ENCODE data around the gene UGGT2.
"Not testable (repeated sequence)": the region's sequence is repeated elsewhere in the genome, so short reads cannot be mapped to it uniquely, and the experiment has no call there.

UGGT2 gene

DNA sequence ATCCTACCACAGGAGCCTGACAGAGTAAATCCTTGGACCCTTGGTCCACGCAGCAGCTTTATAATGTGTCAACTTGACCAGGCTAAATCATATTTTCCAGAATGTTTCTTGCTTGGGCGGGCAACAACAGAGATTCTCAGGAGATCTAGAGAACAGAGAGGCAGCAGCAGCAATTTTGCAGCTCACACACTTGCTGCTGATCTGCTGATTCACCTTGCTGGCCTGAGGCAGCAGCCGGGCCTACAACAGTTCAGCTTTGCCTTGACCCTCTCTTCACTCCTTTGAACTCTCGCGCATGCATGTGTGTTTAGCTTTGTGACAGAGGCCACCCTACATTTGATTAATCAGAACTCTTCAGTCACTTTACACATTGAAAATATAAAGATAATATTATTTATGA is 159.3 kb downstream of the UGGT2 start:
- no peak for DNase-seq

DNA sequence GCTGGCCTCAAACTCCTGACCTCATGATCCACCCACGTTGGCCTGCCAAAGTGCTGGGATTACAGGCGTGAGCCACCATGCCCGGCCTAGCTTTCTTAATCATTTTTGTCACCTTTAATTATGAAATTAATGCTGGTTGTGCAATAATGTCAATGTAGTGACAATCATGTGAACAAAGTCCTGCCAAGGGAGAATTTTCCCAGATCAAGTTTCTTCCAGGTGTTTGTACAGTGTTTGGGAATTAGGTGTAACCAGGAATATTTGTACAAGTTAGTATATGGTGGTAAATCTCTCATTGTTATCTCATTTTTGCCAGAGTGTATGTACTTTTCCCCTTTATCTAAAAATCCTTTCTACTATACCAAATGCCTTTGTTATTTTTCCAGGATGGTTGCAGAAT is 171.1 kb downstream of the UGGT2 start:
- no peak for DNase-seq

DNA sequence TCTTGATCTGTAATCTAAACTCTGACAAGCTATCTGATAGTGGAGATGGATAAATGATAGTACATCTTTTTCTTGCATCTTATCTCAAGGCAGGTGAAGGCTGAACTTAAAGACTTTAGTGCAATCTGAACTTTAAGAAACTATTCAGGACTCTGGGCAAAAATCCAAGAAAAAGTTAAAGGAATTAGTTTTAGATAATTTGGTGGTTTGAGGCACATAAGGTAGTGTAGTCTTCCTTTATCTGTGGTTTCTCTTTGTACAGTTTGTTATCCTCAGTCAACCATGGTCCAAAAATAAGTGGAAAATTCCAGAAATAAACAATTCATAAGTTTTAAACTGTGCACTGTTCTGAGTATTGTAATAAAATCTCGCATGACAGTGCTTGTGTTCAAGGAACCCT is 172.9 kb downstream of the UGGT2 start:
- DNase-seq = no peak

DNA sequence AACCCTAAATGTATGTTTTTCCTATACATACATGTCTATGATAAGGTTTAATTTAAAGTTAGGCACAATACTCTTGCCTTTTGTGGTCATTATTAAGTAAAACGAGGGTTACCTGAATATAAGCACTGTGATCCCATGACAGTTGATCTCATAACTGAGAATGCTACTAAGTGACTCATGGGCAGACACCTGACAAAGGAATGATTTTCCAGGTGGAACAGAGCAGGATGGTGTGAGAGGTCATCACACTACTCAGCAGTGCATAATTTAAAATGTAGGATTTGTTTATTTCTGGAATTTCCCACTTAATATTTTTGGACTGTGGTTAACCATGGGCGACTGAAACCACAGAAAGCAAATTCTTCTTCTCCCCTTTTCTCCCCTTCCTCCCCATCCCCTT is 178.9 kb downstream of the UGGT2 start:
- DNase-seq = no peak

DNA sequence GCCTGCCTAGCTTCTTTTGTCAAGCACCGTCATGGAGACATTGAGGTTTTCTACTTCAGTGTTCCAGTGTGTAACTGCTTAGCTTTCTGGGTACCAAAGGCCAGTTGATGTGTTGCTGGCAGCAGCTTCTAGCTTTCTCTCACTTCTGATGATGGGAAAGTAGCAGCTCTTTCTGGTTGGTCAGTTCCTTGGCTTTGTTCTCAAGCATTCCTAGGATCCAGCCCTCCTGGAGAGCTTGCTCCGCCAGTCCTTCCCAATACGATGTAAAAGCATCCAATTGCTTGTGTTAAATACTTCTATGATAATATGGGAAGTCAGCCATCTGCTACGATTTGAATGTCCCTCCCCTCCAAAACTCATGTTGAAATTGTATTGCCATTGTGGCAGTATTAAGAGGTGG is 182.8 kb downstream of the UGGT2 start:
- no peak for DNase-seq

DNA sequence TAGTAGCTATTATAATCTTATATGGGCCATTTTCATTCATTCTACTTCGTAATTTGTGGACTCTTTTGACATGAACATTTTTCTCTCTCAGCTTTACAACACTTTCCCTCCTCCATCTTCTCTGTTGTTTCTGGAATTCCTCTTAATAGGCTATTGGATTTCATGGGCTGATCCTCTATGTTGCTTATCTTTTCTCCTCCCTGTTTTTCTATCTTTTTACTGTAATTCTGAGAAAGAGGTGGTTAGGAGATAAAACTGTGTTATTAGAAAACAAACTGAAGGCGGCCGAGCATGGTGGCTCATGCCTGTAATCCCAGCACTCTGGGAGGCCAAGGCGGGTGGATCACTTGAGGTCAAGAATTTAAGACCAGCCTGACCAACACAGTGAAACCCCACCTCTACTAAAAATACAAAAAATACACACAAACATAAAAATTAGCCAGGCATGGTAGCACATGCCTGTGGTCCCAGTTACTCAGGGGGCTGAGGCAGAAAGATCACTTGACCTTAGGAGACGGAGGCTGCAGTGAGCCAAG is 188.1 kb downstream of the UGGT2 start:
- no peak for DNase-seq

DNA sequence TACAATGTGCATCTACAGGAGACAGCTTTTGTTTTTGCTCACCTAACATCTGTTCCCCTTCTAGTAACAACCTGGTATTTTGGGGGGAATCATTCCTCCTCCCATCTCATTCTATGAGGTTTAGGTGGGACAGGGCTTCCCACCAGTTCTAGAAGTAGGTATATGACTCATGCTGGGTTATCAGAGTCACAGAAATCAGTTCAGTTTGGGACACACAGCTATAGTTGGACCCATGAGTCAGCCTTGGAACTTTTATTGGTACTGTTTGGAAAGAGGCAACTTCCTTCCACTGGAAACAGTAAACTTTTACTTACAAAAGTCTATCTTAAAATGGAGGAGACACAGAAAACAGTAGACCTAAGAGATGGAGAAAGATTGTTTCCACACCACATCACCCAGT is 190.8 kb downstream of the UGGT2 start:
- DNase-seq = no peak

DNA sequence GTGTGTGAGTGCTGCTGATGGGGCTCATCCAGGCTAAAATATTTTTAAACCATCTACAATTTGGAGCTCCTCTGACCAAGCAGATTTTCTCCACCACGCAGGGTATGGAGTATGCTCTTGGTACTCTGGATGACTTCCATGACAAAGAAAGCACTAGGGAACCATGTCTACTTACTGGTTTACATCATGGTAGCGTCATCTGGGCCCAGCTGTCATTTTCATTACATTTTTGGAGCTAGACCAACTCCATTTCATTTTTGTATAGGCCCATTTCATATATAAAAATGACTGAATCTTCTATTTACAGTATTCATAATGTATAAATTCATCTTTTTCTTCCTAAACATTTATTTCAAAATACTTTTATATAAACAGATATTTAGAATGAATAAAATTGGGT is 191.9 kb downstream of the UGGT2 start:
- no peak for DNase-seq

DNA sequence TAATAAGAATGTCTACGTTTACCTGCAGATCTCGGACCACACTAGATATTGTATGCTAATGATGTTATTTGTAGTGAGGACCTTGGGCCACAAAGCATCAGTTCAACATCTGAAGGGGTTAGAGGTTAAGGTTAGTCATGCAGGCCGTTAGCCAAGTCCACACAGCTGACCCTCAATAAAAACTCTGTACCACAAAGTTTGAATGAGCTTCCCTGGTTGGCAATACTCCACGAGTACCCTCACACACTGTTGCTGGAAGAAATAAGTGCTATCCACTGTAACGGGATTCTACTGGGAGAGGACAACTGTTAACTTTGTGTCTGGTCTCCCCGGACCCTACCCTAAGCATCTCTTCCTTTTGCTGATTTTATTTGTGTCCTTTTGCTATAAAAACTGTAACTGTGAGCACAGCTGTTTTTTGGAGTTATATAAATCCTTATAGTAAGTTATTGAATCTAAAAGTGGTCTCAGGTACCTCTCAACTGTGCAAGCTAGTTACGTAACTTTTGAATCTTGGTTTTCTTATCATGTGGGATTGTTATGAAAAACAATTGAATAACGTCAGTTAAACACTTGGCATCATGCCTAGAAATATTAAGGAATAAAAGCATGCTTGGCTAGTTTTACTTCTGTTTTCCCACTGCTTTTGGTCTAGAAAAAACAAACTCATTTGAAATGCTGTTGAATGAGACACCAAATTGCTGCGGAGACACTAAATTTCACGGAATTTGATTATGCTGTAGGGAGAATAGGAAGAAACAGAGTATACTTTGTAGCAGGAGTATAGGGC is 194.7 kb downstream of the UGGT2 start:
- no peak for DNase-seq

DNA sequence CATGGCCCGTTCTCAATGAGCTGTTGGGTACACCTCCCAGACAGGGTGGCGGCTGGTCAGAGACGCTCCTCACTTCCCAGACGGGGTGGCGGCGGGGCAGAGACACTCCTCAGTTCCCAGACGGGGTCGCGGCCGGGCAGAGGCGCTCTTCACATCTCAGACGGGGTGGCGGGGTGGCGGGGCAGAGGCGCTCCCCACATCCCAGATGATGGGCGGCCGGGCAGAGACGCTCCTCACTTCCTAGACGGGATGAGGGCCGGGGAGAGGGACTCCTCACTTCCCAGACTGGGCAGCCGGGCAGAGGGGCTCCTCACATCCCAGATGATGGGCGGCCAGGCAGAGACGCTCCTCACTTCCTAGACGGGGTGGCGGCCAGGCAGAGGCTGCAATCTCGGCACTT is 207.5 kb downstream of the UGGT2 start:
- DNase-seq = not testable (repeated sequence)

DNA sequence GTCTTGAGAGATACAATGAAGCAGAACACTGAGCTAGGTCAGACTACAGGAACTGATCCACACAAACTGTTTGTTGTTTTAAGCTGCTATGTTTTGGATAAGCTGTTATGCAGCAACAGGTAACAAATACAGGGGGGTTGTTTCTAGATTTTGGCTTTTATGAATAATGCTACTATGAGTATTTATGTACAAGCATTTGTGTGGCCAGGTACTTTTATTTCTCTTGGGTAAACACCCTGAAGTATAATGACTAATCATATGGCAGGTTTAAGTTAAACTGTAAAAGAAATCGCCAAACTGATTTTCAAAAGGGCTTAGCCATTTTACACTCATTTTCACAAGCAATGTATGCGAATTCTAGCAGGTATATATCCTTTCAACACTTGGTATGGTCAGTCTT is 210.3 kb downstream of the UGGT2 start:
- DNase-seq = no peak

DNA sequence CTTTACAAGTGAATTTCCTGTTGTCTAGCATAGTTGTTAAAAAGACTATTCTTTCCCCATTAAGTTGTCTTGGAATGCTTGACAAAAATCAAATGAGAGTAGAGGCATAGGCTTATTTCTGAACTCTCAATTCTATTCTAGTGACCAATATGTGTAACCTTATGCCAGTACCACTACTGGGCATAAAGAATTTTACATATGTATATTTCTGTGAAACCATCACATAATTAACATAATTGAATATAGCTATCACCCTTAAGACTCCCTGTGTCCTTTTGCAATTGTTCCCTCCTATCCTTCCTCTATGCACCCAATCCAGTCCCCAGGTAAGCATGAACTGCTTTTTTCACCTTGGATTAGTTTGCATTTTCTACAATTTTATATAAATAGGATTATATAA is 211.3 kb downstream of the UGGT2 start:
- no peak for DNase-seq

DNA sequence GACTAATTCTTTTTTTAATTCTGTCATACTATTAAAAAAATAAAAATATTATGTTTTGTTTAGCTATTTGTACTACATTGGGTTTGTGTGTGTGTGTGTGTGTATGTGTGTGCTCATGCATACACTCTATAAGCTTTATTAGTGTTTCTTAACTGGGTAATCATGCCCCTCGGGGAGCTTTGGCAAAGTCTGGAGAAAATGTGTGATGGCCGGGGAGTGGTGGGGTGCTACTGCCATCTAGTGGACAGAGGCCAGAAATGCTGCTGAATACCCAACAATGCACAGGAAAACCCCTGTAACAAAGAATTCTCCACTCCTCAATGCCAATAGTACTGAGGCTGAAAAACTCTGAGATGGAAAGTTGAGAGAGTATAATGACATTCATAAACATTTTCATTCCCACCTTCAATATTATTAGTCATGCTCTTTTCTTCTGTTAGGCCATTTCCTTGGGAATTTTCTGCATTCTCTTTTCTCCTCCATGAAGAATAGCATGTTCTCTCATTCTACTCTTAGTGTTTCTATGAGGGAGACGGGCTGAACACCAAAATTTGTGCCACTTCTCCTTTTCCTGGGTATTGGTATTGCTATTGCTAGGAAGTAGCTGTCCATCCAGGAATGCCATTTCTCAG is 219.0 kb downstream of the UGGT2 start:
- no peak for DNase-seq

DNA sequence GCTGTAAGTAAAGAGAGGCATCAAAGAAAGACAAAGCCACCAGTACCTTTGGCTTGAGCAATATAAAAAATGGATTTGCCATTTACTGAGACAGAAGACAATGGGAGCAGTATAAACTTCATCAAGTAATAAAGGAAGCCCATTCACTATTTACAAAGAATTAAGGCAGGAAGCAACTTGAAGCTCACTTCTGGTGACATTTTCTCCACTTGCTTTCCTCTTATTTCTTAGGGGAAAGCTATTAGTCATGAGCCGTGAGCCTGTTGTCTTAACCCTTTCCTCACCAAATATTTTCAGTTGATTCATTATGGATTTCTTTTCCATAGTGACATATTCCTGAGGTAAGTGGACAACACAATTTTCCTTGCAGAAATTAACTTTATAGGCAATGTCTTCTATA is 219.5 kb downstream of the UGGT2 start:
- DNase-seq = no peak

DNA sequence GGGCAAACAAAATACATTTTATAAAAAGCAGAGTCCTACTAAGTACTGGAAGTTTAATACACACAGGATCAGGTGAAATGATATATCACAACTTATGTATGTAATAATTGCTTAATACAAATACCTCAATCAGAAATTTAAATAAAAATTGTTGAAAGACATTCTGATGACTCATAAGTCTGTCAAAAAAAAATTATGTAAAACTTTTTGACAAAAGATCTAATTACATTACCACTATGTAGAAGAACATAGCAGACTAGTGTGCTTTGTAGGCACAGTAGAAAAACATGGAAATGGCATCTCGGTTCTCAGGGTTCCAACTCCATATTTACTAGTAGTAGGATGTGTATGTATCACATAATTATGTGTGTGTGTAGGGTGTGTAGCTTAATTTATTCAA is 220.1 kb downstream of the UGGT2 start:
- no peak for DNase-seq

DNA sequence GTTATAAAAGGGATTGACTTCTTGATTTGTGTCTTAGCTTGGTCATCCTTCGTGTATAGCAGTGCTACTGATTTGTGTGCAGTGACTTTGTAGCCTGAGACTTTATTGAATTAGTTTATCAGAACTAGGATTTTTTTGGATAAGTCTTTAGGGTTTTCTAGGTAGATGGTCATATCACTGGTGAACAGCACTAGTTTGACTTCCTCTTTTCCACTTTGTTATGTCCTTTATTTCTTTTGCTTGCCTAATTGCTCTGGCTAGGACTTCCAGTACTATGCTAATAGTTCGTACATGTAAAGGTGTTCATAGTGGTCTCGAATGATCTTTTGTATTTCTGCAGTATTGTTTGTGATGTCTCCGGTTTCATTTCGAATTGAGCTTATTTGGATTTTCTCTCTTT is 230.9 kb downstream of the UGGT2 start:
- no peak for DNase-seq

DNA sequence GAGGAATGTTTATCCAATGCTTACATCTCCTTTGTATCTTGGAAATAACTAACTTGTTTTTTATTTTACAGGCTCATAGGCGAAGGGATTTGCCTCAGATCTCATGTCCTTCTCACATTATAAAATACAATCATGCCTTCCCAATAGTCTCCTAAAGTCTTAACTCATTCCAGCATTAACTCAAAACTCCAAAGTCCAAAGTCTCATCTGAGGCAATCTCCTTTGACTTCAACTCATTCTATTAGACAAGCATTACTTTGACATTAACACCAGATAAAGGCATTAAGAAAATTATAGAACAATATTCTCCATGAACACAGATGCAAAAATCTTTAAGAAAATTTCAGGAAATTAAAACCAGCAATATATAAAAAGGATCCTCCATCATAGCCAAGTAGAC is 238.7 kb downstream of the UGGT2 start:
- DNase-seq = no peak

DNA sequence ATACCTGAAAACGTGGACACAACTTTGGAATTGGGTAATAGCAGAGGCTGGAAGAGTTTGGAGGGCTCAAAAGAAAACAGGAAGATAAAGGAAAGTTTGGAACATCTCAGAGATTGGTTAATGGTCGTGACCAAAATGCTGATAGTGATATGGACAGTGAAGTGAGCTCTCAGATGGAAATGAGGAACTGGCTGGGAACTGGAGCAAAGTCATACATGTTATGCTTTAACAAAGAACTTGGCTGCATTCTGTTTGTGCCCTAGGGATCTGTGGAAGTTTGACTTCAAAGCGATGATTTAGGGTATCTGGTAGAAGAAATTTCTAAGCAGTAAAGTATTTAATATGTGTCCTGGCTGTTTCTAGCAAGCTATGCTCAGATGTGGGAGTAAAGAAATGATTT is 240.1 kb downstream of the UGGT2 start:
- no peak for DNase-seq

DNA sequence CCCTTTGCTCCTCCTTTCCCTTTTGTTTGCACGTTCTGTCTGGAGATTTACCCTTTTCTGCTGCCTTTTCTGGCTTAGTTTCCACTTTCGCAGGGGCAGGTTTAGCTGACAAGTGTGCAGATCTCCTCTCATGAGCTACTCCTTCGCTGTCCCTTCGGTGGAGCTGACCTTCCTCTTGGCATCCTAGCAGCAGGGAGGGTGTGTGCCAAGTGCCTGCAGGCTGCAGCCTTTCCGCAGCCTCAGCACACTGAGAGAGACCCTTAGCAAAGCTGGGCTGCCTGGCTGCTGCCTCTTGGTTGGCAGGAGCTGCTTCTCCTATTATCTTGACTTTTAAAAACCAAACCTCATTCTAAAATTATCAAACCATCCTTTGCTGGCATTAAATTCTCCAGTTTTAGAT is 243.8 kb downstream of the UGGT2 start:
- DNase-seq = no peak

DNA sequence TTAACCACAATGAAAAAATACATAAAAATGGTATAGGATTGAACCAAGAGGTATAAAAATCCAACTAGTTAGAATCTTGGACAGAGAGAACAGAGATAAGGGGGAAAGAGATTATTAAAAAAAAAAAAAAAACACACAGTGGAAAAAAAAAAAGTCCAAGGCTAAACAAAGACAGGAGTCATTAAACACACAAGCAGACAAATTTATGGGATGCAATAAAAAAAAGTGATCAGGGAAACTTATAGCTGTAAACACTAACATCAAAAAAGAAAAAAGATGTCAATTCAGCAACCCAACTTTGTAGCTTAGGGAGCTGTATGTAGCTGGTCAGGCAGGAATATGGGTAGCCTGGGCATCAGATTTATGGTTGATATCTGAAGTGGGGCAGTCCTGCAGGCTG is 247.3 kb downstream of the UGGT2 start:
- DNase-seq = no peak

DNA sequence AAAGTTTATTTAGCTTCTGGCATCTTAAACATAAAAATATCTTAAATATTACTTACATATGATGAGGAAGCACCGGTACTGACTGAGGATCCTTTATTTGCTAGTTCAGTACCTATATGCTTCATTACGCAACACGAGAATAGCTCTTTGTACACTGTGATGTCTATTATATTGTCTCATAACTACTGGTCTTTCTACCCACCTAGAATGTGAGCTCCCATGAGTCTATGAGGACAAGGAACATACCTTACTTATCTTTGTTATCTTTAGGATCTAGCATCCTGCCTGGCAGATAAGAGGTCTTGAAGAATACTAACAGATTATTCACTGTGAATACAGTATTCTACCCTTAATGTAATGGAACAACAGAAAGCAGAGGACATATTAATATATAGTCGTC is 251.4 kb downstream of the UGGT2 start:
- no peak for DNase-seq

DNA sequence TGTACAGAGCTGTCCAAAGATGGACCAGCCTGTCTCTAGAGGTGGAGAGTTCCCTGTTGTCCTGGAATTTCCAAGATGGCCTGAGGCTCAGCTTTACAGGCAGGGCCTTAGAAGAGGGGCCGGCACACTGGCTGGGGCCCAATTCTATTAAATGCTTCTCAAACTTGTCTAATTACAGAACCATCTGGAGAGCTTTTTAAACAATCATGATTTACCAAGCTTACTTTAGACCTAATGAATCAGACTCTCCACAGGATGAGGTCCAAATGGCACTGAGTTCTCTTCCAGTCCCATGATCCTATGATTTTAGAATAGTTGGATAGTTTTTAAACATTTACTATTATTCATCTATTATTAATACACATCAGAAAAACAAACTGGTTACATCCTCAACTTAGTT is 252.8 kb downstream of the UGGT2 start:
- DNase-seq = peak; percentile 1

DNA sequence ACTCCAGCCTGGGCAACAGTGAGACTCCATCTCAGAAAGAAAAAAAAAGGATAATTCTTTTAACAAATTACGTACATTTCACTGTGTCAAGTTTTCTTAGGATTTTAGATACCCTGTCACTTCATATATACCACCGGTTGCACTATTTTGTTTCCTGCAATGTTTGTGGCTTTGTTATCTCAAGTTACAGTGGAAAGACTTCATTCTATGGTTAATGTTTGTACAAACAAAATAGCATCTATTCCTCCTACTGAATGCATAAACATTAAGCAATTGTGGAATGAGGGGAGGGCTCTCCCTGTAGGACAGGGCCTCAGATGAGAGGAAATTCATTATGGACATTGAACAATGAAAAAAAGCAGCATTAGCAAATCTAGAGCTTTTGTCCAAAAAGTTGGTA is 256.2 kb downstream of the UGGT2 start:
- no peak for DNase-seq

DNA sequence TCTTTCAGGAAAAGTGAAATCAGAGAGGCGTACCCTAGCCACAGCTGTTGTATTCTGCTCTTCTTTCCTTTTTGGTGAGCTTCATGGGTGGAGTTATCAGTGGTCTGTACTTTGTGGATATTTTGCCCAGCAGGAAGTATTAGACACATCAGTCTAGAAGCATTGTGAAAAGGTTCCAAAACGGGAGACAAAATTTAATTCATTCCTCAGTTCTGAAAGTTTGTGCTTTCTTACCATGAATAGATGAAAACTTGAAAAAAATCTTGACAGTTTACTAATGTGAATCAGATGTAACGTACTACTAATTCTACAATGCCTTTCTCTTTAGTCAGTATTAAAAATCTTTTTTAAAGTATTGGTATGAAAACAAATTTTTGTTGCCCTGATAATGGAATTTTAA is 259.4 kb downstream of the UGGT2 start:
- DNase-seq = no peak

All from NCI-H524 treated with DMSO at 0.1 percent for 48 hours (cell line).